Fibroblast of gingiva (primary cell): ENCODE results near the gene FZR1.
"Not testable (repeated sequence)": the region's sequence is repeated elsewhere in the genome, so short reads cannot be mapped to it uniquely, and the experiment has no call there.

ENCODE experiments used
- DNase-seq: peaks from one replicate; pipeline ENCODE4 v3.0.0-alpha.2; 2011; ENCODE audit warnings: low read depth

FZR1 gene

DNA sequence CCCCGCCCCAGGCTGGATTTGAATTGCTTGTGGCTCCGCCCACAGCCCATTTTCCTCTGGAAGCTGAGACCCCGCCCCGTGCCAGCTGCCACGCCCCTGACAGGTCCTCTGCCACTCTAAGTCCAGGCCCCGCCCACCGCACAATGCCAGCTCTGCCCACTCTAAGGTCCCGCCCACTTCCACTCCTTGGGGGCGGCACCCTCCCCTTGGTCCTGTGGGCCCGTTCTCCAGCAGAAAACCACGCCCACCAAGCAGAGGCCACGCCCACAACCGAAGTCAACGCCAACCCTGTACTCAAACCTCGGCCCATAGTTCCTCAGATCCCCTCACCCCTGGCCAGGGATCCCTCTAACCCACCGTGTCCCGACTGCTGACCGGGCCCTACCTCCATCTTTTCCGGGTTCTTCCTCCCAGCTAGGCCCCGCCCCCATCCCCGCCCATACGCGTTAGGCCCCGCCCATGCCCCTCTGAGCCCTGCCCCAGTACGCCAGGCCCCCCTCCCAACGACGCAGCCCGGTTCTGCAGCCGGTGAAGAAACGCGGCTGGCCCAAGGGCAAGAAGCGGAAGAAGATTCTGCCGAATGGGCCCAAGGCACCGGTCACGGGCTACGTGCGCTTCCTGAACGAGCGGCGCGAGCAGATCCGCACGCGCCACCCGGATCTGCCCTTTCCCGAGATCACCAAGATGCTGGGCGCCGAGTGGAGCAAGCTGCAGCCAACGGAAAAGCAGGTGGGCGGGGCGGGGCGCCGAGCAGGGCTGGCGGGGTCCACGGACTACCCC lies 67.9 kb downstream of the FZR1 start:
- peak; percentile 95 for DNase-seq

DNA sequence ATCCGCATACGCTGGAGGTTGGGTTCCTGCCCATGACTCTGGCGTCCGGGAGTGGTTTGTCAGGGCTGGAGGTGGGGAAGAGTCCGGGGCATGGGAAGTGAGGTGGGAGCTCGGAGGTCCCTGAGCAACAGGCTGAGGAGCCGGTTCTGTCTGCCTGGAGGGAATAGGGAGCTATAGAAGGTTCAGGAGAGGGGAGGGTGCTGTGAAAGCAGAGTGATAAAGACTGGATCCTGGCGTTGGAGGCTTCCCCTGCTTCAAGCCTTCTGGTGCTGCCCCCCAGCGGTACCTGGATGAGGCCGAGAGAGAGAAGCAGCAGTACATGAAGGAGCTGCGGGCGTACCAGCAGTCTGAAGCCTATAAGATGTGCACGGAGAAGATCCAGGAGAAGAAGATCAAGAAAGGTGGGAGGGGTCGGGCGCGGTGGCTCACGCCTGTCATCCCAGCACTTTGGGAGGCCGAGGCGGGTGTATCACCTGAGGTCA lies 69.2 kb downstream of the FZR1 start:
- no peak for DNase-seq

DNA sequence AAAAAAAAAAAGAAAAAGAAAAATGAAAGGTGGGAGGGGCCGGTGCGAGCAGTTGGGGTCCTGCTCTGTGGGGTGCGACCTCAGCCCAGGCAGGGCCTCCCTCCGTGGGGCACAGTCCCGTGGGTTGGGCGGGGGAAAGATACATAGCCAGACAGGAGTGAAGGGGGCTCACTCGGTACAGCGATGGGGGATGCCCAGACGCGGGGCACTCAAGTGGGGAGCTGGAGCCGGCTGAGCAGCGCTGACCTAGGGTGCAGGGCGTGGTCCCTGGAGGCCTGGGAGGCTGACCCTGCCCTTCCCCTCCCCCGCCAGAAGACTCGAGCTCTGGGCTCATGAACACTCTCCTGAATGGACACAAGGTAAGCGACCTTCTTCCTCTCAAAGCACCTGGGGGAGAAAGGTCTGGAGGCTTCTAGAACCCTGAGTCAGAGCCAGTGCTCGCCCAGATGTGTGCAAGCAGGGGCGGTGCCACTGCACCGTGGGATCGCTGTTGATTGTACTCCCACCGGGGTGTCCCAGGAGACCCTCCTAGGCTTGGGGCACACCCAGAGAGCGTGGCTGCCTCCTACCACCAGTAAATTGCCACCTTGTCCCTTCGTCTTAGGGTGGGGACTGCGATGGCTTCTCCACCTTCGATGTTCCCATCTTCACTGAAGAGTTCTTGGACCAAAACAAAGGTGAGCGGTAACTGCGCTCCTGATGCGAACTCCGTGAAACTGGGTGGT lies 70.0 kb downstream of the FZR1 start:
- no peak for DNase-seq

DNA sequence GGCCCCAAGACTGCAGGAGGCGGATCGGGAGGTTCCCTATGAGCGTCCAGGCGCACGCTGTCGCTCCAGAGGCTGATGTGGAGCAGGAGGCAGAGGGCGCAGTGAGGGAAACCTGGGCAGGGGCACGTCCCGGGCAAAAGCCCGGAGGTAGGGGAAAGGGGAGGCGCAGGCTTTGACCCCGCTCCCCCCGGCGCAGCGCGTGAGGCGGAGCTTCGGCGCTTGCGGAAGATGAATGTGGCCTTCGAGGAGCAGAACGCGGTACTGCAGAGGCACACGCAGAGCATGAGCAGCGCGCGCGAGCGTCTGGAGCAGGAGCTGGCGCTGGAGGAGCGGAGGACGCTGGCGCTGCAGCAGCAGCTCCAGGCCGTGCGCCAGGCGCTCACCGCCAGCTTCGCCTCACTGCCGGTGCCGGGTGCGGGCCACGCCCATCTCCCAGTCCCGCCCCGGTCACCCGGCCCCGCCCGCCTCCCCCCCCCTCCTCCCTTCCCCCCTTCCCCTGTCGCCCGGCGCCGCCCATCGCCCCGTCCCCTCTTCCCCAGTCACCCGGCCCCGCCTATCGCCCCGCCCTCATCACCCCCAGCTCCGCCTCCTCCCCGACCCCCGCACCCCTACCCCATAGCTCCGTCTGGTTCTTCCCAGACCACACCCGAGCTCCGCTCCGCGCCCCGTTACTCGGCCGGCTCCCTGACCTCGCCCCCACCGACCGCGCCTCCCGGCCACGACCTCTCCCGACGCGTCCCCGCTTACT lies 70.8 kb downstream of the FZR1 start:
- DNase-seq: peak; percentile 75

DNA sequence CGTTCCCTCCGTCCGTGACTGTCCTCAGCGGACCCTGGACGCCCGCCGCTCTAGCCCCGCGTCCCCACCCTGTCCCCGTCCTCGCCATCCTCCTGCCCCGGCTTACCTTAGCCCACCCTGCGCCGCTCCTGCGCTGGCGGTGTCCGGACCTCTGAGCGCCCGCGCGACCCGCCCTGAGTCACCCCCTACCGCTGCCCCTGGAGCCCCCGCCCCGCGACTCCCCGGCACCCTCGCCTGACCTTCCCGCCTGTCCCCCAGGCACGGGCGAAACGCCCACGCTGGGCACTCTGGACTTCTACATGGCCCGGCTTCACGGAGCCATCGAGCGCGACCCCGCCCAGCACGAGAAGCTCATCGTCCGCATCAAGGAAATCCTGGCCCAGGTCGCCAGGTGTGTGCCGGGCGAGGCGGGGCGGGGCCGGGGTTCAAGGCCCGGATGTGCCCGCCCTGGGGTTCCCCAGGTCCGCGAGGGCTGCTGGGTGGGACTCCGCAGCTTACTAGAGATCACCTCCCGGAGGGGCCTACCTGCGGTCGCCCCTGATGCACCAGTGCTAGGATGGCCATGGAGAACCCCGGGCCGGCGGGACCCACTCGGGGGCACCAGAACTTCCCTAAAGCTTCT lies 71.7 kb downstream of the FZR1 start:
- DNase-seq: no peak

DNA sequence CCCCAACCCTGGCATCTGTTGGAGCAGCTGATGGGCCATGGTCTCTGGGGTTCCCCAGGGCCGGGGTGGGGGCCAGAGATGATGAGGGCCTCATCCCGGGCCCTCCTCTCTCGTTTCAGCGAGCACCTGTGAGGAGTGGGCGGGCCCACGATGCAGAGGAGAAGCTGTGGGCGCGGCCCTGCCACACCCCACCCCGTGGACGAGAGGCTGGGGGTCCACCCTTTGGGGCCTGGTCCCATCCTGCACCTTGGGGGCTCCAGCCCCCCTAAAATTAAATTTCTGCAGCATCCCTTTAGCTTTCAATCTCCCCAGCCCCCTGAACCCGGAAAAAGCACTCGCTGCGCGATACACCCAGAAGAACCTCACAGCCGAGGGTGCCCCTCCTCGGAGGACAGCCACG lies 72.3 kb downstream of the FZR1 start:
- no peak for DNase-seq

DNA sequence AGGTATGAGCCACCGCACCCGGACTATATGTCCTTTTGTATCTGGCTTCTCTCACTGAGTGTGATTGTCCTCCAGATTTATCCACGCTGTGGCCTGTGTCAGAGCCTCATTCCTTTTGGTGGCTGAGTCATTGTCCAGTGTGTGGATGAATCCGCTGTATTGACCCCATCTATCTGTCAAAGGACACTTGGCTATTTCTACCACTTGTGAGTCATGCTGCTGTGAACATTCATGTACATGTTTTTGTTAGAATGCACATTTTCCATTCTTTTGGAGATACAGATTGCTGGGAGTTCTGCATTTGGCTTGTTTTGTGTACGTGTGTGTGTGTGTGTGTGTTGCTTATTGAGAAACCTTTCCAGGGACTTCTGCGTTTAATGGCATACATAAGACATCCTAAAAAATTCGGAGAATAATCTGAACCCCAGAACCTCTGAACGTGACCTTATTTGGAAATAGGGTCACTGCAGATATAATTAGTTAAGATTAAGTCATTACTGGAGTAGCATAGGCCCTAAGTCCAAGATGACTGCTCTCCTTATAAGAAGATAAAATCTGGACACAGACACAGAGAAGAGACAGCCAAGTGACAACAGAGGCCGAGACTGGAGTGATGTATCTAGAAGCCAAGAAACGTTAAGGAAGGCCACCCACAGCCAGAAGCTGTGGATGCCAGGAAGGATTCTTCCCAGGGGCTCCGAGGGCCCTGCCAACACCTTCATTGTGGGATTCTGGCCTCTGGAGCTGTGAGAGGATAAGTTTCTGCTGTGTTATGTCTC lies 74.2 kb downstream of the FZR1 start:
- peak; percentile 93 for DNase-seq

DNA sequence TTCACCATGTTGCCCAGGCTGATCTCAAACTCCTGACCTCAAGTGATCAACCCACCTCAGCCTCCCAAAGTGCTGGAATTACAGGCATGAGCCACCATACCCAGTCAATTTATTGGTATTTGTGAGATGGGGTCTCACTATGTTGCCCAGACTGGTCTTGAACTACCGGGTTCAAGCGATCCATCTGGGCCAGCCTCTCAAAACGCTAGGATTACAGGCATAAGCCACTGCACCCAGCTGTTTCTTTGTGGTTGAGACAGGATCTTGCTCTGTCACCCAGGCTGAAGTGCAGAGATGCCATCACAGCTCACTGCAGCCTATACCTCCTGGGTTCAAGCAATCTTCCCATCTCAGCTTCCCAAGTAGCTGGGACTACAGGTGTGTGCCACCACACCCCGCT lies 75.7 kb downstream of the FZR1 start:
- DNase-seq: not testable (repeated sequence)

DNA sequence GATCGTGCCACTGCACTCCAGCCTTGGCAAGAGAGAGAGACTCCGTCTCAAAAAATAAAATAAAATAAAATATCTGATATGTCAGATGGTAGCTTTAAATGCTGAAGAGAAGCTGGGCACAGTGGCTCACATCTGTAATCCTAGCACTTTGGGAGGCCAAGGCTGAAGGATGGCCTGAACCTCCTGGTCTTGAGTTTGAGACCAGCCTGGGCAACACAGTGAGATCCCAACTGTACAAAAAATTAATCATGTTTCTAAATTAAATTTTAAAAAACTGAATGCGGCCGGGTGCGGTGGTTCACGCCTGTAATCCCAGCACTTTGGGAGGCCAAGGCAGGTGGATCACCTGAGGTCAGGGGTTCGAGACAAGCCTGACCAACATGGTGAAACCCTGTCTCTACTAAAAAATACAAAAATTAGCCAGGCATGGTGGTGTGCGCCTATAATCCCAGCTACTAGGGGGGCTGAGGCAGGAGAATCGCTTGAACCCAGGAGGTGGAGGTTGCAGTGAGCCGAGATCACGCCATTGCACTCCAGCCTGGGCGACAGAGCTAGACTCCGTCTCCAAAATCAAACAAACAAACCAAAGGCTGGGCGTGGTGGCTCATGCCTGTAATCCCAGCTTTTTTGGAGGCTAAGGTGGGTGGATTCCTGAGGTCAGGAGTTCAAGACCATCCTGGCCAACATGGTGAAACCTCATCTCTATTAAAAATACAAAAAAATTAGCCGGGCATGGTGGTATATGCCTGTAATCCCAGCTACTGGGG lies 78.1 kb downstream of the FZR1 start:
- DNase-seq: not testable (repeated sequence)

DNA sequence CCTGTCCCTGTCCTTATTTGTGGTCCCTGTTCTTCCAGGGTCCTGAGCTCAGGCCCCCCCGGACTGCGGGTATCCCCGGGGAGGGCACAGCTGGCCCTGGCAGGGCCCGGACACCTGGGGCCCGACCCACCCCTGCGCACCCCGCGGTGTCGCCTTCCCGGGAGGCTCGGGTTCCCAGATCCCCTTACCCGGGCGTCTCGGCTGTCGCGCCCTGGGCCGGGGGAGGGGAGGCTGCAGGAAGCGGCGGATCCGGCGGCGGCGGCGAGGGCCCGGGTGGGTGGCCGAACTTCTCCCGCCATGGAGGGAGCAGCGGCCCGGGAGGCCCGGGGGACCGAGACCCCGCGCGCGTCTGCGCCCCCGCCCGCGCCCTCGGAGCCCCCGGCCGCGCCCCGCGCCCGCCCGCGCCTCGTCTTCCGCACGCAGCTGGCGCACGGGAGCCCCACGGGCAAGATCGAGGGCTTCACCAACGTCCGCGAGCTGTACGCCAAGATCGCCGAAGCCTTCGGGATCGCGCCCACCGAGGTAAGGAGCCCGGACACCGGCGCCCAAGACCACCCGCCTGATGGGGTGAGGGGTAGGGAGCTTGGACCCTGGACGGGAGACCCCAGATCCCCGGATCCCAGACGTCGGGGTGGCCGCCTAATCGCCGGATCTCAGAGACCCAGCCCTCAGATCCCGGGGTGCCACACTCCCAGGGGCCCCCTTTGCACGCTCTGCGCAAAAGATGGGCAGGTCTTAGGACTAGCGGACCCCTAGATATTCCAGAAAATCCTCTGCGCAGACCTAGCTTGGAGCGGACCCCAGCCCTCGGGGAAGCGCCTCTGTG lies 79.4 kb downstream of the FZR1 start, which contains the start of gene GIPC3:
Gene GIPC3, plus strand, starts transcription at position 178 of the 826 bp plus-strand sequence. Its CDS starts 120 bp downstream, at position 298.
- no peak for DNase-seq

DNA sequence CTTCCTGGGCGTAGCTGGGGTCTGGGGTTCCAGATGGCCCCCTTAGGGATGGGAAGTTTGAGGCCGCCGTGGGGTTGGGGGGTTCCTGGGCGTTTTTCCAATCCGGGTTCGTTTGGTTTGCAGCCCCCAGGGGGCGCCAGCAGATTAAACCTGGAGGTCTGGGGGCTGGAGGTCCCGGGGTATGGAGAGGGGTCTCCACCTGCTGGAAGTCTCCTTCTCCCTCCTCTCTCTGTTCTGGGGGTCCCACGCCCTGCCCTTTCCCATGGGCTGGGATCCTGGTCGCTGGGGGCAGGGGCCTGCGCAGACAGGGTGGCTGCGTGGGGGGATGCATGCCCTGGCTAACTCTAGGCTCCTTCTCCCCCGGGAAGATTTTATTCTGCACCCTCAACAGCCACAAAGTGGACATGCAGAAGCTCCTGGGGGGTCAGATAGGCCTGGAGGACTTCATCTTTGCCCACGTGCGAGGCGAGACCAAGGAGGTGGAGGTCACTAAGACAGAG lies 80.1 kb downstream of the FZR1 start:
- DNase-seq: no peak

DNA sequence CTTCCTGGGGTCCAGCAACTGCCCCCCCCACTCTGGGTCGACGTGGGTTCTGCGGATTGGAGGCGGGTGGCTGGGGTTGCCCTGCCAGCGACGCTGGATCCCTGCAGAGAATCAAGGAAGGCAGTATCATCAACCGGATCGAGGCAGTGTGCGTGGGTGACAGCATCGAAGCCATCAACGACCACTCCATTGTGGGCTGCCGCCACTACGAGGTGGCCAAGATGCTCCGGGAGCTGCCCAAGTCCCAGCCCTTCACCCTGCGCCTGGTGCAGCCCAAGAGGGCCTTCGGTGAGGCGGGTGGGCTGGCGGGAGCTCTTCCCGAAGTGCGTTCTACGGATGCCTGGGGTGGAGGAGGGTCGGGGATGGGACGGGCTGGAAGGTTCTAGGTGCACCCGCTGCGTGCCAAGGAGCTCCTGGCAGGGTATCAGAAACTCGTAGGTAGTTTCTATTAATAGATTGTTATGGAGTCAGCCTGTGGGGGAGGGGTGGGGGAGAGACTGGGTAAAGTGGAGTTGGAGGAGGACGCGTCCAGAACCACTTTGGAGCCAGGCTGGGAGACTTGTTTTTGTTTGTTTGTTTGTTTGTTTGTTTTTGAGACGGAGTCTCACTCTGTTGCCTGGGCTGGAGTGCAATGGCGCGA lies 80.7 kb downstream of the FZR1 start:
- DNase-seq: no peak
